Chondrocyte (in vitro differentiated cells): Measurements from ENCODE around the gene C20orf144. TPM values are rescaled to one million over a fixed set of nuclear protein-coding genes. Genes with fewer than 3 reads are reported as not detected.
A peak's percentile ranks its signal among the peaks of the same experiment; 100 is the strongest.

Experiments used
- DNase-seq: peaks from one replicate; pipeline ENCODE4 v3.0.0; 2021; ENCODE audit warnings: mixed read lengths, low spot score
- H3K27ac Mint-ChIP-seq: one replicate; pipeline ENCODE4 v1.8.0; 2021; ENCODE audit warnings: mild to moderate bottlenecking, moderate library complexity, mixed read lengths; ENCODE audit not compliant: unreplicated experiment
- H3K27me3 Mint-ChIP-seq: 2 replicates; pipeline ENCODE4 v1.8.0; 2021; ENCODE audit warnings: low read depth, mixed read lengths
- H3K36me3 Mint-ChIP-seq: 2 replicates; pipeline ENCODE4 v1.8.0; 2021; ENCODE audit warnings: low read depth, mixed read lengths
- H3K4me1 Mint-ChIP-seq: 2 replicates; pipeline ENCODE4 v1.8.0; 2021; ENCODE audit warnings: low read depth, mild to moderate bottlenecking, mixed read lengths
- H3K4me3 Mint-ChIP-seq: one replicate; pipeline ENCODE4 v1.8.0; 2021; ENCODE audit warnings: mild to moderate bottlenecking, moderate library complexity, mixed read lengths; ENCODE audit not compliant: unreplicated experiment
- H3K9me3 Mint-ChIP-seq: 2 replicates; pipeline ENCODE4 v1.8.0; 2021; ENCODE audit warnings: low read depth, mixed read lengths
- total RNA-seq: library from RNA; stranded (reverse); gene quantifications from 3 replicates; pipeline ENCODE4 v1.2.1, GENCODE V29; 2021
- TF ChIP-seq, protein P1 (sequence below): fragments of 200-600 bp; sonication (generic); IDR thresholded peaks from 2 replicates; pipeline ENCODE4 v1.5.0; 2021; ENCODE audit warnings: antibody characterized with exemption, mild to moderate bottlenecking, moderate library complexity

Gene C20orf144
- total RNA-seq, 1 donor from 2014 or later, result 0.10 TPM

DNA sequence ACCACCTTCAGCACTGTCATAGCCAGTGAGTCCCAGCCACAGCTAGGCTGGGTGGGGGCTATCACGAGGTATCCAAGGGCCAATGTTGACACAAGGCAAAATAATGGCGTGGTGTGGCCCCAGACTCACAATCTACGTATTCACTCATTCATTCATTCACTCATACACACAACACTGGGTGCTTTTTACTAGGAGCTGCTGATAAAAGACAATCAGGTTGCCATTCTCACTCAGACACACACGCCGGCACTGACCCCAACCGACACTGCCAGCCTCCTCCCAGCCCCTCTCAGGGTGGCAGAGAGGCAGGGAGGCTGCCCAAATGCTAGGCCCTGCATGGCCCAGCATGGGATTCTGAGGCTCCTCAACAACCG lies 1.5 kb upstream of the C20orf144 start:
- no peak overlapping the region for H3K27ac Mint-ChIP-seq

DNA sequence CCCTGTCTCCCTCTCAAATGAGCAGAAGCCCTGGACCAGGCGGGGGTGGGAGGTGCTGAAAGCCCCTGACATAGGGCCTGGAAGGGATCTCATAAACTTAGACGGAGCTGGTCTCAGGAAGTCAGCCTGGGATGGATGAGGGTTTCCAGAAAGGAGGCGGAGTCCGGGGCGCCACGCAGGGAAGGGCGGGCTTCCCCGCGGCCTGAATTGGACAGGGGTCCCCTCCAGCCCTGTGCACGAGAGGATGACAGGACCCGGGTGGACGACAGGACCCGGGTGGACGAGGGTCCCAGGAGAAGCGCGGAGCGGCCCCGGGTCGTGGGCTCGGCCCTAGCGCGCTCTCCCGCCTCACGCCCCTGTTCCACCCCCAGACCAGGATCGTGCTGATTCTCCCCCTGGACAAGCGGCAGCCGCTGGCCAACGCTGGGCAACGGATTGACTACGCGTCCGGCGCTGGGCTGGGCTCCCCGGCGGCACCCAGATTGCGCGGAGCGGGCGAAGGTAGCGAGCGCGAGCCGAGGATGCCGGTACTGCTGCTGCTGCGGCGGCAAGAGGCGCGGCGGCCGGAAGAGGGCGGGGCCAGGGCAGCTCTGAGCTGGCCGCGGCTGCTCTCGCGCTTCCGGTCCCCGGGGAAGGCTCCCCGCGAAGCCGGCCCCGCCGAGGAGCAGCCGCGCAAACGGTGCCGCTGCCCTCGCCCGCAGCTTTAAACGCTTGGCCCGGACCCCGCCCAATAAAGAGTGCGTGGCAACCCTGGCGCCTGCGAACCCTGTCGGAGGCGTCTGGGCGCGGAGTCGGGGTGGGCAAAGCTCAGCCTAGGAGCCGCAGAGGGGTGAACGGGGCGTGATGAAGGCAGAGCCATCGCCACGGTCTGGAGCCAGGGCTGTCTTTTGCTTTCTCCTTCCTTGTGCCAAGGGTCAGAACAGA lies 1.3 kb downstream of the C20orf144 start:
- Mint-ChIP-seq H3K4me1 (peaks cover 32% of the 10 kb centered on the region), H3K36me3 (peaks cover 6% of the 10 kb centered on the region), H3K27ac (peak overlapping the region; percentile 83), H3K4me3 (peak overlapping the region; percentile 81), H3K27me3 (no peaks in the 10 kb centered on the region), H3K9me3 (no peaks in the 10 kb centered on the region)
- TF ChIP-seq, protein P1, sequence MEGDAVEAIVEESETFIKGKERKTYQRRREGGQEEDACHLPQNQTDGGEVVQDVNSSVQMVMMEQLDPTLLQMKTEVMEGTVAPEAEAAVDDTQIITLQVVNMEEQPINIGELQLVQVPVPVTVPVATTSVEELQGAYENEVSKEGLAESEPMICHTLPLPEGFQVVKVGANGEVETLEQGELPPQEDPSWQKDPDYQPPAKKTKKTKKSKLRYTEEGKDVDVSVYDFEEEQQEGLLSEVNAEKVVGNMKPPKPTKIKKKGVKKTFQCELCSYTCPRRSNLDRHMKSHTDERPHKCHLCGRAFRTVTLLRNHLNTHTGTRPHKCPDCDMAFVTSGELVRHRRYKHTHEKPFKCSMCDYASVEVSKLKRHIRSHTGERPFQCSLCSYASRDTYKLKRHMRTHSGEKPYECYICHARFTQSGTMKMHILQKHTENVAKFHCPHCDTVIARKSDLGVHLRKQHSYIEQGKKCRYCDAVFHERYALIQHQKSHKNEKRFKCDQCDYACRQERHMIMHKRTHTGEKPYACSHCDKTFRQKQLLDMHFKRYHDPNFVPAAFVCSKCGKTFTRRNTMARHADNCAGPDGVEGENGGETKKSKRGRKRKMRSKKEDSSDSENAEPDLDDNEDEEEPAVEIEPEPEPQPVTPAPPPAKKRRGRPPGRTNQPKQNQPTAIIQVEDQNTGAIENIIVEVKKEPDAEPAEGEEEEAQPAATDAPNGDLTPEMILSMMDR, result peak; percentile 11
- DNase-seq, result no peak

More for the DNA sequence above, 1.5 kb upstream of the C20orf144 start:
- TF ChIP-seq, protein P1, result no peak
- Mint-ChIP-seq H3K27me3 (no peaks in the 10 kb centered on the region), H3K4me1 (peaks cover 19% of the 10 kb centered on the region), H3K4me3 (no peak overlapping the region), H3K9me3 (no peaks in the 10 kb centered on the region), H3K36me3 (peaks cover 6% of the 10 kb centered on the region)
- no peak for DNase-seq

DNA sequence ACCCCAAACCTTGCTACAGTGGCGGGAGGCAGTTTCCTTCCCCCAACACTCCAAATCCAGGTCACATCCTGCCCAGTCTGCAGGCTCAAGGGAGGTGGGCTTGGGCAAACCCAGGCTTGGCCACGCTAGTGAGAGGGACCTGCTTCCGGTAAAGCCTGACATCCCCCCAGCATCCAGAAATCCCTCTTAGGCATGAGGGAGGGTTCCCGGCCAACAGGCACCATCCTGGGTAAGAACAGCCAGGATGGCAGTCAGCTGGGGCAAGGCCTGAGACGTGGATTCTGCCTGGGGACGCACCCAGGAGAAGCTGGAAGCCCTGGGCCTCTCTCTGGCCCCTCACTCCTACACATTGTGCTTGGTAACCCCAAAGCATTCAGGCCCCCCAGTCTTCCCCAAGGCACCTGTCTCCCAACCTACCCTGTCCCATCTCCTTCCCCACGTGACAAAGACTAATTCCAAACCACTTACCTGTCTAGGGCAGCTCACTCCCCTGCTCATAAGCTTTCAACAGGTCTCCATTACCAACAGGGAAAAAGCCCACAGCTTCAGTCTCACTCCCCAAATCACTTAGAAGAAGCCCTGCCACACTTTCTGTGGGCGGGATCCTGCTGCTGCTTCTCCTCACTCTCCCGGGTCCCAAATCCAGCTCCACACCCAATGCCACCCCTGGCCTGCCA lies 2.1 kb downstream of the C20orf144 start:
- TF ChIP-seq, protein P1, result no peak
- no peaks in the 10 kb centered on the region for H3K27me3 Mint-ChIP-seq
- H3K27ac Mint-ChIP-seq, result peak overlapping the region; percentile 83
- peaks cover 33% of the 10 kb centered on the region for H3K4me1 Mint-ChIP-seq
- no peaks in the 10 kb centered on the region for H3K9me3 Mint-ChIP-seq
- peaks cover 4% of the 10 kb centered on the region for H3K36me3 Mint-ChIP-seq
- H3K4me3 Mint-ChIP-seq, result peak overlapping the region; percentile 81
- DNase-seq, result no peak

DNA sequence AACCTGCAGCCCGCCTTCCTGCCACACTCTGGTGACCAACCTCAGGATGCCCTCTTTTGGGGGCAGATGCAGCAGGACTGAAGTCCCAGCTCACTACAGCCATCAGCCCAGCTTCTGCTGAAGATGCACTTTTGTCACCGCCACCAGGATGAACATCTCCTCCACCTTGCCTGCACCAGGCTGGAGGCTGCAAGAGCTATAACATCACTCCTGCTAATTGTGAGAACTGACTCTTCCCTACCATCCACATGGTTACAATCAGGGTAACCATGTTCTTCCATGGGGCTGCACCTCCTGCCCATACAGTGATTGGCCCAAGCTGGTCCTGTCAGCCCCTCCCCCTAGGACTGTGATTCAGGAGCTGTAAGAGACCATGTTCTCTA lies 2.6 kb downstream of the C20orf144 start:
- Mint-ChIP-seq H3K27ac (peak overlapping the region; percentile 83), H3K4me3 (peak overlapping the region; percentile 81), H3K9me3 (no peaks in the 10 kb centered on the region)

More for the DNA sequence above, 2.6 kb downstream of the C20orf144 start:
- Mint-ChIP-seq H3K36me3 (peaks cover 5% of the 10 kb centered on the region), H3K4me1 (peaks cover 34% of the 10 kb centered on the region), H3K27me3 (no peaks in the 10 kb centered on the region)
- TF ChIP-seq, protein P1, result no peak
- no peak for DNase-seq
